Activated CD4-positive, CD25-positive, alpha-beta regulatory T cell (primary cell): ENCODE measurements around the gene GPR78.

ENCODE experiments used
- DNase-seq, 4 experiments: peaks; one replicate each; lab custom pipeline; 2025; lab: John Stamatoyannopoulos, UW

Gene GPR78

DNA sequence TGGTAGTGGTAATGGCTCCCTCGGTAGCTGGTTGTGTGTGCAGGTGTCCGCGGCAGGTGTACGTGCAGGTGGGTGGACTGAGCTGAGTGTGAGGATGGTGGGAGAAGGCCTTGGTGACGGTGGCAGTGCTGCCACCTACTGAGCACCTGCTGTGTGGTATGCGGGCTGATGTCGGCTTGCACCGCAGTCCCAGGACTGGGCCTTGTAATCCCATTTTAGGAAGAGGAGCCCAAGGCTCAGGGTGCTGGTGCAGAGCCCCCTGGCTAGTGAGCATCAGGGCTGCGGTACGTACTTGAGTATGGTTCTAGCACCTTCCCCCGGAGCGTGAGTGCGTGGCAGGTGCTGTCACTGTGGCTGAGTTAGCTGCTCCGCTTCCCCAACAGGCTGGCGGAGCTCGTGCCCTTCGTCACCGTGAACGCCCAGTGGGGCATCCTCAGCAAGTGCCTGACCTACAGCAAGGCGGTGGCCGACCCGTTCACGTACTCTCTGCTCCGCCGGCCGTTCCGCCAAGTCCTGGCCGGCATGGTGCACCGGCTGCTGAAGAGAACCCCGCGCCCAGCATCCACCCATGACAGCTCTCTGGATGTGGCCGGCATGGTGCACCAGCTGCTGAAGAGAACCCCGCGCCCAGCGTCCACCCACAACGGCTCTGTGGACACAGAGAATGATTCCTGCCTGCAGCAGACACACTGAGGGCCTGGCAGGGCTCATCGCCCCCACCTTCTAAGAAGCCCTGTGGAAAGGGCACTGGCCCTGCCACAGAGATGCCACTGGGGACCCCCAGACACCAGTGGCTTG lies 6.7 kb downstream of the GPR78 start:
- DNase-seq, result no peak

DNA sequence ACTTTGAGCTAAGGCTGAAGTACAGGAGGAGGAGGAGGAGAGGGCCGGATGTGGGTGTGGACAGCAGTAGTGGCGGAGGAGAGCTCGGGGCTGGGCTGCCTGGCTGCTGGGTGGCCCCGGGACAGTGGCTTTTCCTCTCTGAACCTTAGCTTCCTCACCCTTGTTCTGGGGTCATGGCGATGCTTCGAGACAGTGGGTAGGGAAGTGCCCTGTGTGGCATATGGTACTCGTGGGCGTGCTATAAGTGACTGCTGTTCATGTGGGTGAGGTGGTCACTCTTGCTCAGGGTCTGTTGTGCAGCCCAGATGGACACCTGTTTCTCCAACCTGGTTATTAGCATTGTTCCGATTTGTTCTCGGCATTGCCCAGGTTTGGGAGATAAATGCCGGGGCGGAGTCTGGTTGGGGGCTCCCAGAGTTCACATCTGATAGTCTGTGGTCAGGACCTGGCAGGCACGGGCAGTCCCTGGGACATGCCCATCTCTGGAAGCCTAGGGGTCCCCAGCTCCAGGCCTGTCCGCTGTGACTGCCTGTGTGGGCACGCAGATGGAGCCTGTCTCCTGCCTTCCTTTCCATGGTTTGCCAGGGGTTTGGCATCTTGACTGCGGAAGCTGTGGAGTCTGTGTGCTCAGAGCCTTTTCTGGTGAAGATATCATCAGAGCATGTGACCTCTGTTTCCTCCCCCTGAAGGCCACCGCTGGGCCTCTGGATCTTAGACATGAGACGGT lies 7.4 kb downstream of the GPR78 start:
- no peak for DNase-seq

DNA sequence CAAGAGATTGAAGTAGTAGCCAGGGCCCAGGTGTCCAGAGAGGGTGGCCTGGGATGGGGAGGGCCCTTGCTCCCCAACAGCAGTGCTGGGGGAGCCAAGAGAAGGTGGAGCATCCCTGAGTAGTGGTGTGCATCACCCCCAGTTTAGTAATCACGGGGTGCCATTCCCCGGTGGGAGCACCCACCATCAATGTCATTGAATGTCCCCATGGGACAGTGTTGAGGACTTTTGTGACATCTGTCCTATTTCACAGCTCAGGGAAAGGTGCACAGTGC lies 7.9 kb downstream of the GPR78 start:
- no peak for DNase-seq

DNA sequence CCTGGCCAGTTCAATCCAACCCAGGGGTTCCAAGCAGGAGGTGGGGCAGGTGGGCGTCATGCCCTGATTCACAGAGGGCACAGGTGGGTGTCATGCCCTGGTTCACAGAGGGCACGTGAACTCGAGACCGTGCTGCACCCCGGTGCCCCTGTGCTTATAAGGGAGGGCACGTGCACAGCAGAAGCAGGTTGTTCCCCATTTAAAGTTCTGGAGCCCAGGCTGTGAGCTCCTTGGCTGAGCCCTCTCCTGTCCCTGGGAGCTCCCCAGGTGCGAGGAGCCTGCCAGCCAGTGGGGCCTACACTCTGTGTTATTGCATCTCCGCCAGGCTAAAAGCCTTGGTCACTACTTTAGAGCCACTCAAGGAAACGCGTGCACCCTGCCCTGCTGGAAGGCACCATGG lies 9.1 kb downstream of the GPR78 start:
- DNase-seq, result no peak

DNA sequence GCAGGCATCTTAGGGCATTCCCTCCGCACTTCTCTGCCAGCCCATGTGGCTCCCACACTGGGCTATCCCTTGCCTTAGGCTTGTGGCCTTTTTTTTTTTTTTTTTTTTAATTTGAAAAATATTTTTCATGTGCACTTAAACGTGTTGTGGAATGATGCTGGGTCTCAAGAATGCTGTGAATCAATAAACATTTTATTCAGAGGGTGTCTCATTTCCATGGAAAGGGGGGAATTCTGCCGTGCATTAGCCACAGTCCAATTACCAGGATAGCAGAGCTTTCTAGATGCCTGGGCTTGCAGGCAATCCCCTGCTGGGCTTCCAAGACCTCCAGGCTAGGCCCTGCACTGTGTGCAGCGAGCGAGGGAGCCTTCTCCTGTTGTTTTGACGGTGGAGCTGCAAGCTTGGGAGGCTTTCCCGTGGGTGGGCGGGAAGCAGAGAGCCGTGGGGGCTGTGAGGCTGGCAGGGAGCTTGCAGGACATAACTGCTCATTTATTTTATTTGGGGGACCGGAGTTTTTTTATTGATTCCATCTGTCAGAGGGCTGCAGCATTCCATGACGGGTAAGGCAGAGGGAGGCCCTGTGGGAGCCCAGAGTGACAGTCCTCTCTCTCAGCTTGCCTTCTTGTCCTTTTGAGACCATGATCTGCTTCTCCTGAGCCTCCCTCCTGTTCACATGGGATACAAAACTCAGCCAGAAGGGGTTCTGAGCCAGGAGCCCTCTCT lies 9.8 kb downstream of the GPR78 start:
- DNase-seq, result no peak

DNA sequence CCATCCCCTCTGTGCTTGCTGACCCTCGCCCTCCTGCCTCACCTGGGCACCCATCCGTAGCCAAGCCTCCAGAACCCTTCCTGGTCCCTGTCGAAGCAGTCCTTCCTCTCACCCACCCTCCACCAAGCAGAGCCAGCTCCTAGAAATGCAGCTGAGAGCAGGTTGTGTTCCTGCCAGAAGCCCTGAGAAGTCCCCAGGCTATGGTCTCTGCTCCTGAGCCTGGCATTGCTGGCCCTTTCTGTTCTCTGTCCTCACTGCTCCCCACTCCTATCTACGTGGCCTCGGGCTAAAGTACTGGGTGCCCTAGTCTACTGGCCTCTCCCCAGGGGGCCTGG lies 10.3 kb downstream of the GPR78 start:
- no peak for DNase-seq

DNA sequence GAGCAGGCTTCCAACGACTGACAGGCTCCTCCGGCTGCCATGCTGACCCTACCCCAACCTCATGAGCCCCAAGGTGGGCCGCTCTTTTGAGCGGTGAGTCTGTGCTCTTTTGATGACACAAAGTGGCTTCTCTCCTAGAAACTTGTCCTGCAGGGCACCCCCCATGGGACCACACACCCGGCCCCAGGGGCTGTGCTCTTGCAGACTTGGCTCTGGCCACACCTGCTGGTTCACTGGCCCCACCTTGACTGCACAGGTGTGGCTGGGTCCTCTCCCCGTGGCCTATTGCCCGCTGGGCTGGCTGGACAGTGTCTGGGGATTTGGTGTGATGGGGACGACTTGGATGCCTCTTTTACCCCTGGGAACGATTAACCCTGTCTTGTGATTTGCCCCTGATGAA lies 10.9 kb downstream of the GPR78 start:
- no peak for DNase-seq

DNA sequence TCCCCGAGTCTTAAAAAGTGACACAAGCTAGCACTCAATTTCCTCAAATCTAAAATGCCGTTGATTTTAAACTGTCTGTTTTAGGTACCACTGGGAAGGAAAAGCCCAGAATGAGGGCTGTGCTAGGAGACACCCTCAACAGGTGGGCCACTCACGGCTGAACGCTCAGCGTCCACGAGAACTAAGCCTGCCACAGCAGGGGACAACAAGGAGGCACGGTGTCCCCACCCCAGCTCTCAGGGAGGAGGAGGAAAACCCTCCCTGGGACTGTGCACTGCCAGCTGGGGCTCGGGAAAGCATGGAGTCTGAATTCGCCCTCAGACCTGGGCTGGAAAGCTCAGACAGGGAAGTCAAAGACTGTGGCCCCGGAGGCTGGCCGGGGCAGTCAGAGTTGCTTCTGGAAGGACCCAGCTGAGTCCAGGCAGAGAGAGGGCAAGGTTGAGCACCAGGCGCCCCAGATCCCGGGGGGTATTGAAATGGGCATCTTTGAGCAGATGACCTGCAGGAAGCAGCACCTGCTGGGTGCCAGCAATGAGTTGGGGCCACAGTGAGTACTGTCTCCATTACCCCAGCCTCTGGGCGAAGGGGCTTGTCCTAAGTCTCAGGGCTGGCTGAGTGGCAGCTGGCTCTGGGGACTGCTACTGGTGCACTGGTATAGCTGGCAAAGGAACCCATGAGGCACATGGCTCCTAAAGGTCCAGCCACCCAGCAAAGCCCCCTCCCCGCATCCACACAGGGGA lies 11.6 kb downstream of the GPR78 start:
- no peak for DNase-seq

DNA sequence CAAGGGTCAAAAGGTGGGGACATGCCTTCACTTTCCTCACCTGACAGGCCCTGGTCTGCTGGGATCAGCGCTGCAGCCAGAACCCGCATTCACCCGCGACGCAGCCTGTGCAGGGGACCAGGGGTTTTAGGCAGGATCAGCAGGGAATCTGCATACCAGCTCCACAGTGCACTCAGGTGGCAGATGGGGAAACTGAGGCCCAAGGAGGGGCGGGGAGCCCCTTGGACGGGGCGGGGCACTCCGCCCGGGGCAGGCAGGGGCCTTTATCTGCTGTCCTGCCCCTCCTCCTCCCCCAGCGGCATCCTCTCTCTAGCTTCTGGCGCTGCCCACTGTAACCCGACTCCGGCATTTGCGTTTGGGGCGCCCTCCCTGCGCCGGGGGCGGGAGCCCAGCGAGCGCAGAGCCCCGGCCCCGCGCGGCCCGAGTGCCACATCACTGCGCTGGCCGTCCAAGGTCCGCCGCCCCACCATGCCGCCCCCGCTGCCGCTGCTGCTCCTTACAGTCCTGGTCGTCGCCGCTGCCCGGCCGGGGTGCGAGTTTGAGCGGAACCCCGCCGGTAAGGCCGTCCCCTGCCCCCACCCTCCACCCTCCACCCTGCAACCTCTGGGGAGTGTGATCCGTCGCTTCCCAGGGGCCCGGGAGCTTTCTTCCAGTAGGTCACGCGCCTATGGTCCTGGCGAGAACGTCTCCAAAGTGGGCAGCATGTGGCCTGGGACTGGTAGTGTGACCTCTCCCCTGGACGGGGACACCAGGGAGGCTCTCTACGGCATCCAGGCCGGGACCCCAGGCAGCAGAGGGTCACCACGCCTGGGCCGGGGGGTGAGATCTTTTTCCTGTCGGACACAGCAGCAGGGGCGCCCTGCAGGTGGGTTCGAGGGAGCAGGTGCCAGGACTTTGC lies 12.4 kb downstream of the GPR78 start, which contains the start of gene CPZ:
TSS of gene CPZ (plus strand) at position 400 of the 898 bp plus-strand sequence. CDS start at position 469, 69 bp downstream.
- no peak for DNase-seq

DNA sequence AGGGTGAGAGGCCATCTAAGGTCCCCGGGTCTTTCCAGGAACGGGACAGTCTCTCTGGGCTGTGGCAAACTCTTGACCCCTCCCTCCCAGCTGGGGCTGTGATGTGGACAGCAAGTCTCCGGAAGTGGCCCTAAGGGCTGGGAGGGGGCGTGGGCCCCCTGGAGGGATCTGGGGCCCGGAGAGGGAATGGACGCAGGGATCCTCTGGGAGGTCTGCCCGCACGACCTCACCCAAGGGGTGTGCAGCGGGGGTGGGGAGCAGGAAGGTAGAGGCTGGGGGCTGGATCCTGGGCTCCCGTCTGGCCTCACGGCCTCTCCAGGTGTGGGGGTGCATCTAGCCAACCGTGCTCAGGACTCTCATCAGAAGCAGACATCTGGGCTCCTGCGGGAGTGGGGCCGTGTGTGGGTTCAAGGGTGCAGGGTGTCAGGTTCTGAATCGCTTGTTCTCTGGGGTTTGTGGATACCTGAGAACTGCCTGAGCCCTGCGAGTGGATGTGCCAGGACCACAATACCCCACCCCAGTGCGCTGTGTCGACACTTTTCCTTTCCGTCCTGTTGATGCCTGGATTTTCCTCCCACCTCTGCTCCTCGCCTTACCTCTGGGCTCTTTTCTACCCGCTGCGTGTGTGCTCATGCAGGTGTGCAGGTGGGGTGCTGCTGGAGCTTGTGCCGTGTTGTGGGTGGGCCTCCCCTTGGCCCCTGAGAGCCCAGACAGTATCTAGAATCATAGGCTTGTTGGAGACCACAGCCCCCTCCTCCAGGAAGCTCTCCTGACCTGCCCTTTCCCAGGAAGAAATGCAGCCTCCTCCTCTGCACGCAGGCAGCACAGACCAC lies 13.3 kb downstream of the GPR78 start:
- no peak for DNase-seq

DNA sequence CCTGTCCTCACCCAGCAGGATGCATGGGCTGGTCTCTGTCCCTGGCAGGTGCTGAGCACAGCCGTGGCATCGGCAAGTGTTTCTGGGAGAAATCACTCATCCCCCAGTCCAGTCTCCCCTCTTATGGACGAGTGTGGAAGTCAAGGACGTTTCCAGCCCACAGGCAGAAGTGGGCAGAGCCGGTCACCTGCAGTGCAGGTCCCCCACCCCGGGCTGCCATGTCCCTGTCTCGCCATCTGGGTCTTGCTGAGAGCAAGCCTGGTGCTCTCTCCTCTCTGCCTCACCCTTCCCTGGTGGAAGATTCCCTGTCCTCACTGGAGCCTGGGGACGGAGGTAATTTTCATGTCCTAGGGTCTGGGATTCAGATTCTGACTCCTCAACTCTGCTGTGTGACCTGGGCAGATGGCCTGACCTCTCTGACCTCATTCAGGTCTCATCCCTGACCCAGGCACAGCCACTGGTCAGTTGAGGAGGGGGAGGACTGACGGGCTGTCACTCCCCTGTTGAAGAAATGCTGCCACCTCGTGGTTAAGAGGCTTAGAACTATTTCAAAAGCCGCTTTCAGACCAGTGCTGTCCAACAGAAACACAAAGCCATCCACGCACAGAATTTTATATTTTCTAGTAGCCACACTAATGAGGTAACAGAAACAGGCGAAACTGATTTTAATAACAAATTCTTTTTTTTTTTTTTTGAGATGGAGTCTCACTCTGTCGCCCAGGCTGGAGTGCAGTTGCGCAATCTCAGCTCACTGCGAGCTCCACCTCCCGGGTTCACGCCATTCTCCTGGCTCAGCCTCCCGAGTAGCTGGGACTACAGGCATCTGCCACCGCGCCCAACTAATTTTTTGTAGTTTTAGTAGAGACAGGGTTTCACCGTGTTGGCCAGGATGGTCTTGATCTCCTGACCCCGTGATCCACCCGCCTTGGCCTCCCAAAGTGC lies 14.2 kb downstream of the GPR78 start:
- no peak for DNase-seq

DNA sequence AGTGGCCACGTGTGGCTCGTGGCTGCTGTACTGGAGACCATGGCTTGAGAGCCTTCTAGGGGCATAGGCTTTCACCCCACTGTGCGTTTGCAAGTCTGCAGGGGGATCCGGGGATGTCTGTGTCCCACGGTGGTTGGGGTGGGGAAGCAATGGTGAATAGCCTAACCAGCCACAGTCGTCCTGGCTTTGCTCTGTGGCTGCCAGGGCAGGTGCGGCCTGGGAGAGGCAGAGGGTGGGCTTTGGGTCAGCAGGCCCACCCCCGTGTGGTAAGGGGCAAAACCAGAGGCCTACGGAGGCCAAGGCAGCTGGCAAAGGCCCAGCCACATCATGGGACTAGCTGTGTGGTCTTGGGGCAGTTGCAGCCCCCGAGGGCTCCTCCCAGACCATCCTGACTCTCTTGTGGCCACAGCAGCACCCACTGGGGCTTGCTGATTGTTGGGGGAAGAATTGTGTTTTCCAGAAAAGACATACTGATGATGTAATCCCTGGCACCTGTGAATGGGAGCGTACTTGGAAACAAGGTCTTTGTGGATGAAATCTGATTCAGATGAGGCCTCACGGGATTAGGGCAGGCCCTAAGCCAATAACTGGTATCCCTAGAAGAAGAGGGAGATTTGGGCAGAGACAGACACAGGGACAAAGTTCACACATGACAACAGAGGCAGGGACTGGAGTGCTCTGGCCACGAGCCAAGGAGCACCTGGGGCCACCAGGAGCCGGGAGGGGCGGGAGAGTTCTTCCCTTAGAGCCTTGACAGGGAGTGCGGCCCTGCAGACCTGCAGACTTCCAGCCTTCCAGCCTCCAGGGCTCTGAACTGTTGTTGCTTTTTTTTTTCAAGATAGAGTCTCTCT lies 15.3 kb downstream of the GPR78 start:
- DNase-seq, result no peak

DNA sequence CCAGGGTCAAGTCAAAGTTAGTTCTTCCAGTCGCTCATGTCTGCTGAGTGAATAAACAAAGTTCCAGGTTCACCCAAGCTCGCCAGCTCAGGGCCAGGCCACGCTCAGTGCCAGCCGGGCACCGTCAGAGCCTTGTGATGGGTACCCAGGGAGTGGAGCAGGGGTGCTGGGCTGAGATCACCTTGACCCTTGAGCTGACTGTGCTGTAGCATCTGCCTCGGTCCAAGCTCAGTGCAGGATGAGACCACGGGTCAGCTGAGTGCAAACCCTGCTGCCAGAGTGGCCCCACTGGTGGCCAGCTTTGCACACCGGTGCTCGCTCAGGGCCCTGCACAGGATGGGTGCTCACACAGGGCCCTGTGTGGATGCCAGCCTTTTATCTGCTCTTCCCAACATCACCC lies 16.7 kb downstream of the GPR78 start:
- no peak for DNase-seq

DNA sequence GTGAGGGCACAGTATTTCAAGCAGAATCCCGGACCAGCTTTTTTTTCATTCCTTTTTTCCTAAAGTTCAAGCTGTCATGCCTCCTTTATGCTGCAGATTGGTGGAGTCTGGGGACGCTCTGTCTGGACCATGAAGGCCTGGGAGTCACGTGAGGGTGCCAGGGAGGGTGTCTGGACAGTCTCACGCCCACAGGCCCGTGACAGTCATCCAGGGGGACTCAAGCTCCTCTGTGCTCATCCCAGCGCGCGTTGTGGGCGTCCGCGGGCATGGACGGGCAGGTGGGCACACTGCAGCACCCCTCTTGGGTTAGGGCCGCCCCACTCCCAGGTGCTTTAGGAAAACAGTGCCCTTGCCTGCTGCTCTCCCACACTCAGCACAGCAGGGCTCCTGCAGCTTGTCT lies 17.1 kb downstream of the GPR78 start:
- DNase-seq, result no peak

DNA sequence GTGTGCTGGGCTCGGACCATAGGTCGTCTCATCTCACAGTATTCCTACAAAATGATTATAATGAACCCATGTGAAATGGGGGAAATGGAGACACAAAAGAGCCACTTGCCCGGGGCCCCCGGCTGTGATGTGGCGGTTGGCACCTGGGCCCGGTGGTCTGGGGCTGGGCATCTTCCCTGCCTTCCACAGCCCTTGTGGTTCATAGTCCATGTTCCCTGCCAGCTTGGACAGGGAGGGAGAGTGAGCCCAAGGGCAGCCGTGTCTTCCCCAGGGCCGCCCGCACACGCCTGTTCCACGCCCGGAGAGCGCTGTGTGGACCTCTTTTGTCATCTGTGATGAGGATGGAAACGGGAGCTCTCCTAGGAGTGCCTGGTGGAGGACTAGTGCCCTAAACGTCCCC lies 17.6 kb downstream of the GPR78 start:
- DNase-seq, result no peak

DNA sequence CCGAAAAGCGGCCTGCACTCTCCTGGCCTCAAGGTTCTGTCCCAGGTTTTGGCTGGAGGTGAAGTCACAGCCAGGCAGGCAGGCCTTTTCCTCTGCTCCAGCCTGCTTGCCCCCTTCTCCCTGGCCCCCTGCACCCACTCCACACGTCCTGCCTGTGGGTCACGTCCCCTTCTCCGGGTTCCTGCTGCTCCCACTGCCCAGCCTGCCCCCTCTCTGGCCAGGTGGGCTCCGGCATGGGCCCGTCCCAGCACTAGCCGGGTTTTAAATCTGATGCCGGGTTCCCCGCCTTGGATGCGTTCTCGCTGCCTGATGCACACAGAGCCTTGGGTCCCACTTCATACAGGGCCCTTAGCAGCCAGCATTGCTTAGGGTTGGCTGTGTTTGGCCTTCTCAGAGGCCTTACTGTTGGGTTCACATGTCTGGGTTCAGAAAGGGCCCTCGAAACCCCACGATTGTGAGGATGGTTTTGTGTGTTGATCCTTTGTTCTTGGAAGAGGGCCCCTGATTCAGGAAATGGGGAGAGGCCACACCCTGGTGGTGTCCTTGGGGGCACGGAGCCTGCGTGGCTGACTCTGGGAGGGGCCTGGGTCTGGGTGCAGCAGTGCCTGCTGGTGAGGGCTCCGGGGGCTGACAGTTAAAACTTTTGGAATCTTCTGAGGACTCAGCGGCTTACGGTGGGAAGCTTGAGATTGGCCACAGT lies 18.3 kb downstream of the GPR78 start:
- DNase-seq, result no peak

DNA sequence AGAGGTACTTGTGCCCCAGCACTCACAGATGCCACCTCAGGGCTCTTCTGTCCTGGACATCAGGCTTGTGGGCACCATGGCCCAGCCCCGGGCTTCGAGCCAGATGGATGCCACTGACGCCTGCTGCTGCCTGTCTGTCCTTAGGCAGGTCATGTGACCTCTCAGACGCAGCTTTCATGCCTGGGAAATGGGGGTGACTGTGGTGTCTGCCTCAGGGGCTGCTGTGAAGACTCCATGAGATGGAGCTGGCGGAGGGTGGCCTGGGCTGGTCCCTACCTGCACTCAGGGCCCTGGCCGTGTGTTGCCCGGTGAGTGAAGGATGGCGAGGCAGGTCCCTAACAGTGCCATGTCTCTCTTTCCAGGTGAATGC lies 18.9 kb downstream of the GPR78 start:
- no peak for DNase-seq

DNA sequence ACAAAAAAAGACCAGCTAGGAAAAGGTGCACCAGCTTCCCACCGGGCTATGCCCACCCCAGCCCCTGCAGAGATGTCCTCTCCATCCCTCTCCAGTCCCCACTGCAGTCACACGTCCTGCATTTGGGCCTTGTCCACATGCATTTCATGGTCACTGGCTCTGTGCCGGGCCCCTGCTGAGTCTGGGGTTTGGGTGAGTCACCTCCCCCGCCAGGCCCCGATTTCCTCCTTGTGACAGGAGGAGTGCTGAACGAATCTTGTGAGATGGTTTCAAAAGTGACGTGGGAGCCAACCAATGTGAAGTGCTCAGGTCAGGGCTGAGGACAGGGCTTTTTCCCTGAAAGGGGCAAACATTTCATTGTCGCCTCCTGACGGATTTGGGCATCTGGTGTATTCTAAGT lies 19.5 kb downstream of the GPR78 start:
- no peak for DNase-seq
